GM21786 (cell line): ENCODE results near the gene MMEL1.

Experiments used
- ATAC-seq: cut with Tn5 transposase; IDR thresholded peaks from one replicate; pipeline ENCODE4 v1.9.1; 2021; ENCODE audit not compliant: unreplicated experiment

MMEL1 gene

GRCh38 chr1:2642560-2643413 is 10.0 kb upstream of the MMEL1 start:
- ATAC-seq, result peak; percentile 77

DNA sequence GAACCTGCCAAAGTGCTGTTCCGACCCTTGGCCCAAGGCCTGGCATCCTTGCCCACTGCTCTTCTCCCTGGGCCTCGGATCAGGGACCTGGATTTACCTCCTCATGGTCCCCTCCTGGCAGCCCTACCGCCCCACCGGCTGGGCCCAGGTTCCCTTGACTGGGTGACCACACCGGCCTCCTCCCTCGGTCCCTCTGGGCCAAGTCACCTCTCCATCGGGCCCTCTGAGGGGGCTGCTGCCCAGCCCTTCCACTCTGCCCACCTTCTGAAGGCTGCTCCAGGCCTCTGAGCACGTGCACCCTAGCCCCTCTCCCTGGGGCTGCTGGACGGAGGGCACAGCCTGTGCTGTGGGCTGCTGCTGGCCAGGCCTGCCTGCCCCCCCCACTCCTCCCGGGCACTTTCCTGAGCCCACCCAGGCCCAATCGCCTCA is 9.3 kb upstream of the MMEL1 start:
- no peak for ATAC-seq

GRCh38 chr1:2641381-2642130 is 8.7 kb upstream of the MMEL1 start:
- ATAC-seq, result no peak

DNA sequence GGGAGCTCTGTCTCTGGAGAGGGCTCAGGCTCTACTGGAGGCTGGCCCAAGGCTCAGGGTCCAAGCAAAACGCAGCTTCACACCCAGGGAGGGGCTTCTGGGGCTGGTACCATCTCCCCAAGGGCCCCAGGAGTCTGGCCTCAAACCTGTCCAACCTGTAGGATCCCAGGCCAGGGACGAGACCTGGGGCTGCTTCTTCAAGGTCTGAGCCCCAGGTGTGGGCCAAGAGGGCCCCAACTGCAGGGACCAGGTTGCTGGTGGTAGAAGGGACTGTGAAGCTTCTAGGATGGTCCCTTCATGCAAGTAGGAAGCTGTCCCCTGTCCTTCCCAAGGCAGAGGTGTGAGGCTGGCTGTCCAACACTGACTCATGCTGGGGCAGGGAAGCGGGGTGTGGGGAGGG is 7.8 kb upstream of the MMEL1 start:
- ATAC-seq, result no peak

DNA sequence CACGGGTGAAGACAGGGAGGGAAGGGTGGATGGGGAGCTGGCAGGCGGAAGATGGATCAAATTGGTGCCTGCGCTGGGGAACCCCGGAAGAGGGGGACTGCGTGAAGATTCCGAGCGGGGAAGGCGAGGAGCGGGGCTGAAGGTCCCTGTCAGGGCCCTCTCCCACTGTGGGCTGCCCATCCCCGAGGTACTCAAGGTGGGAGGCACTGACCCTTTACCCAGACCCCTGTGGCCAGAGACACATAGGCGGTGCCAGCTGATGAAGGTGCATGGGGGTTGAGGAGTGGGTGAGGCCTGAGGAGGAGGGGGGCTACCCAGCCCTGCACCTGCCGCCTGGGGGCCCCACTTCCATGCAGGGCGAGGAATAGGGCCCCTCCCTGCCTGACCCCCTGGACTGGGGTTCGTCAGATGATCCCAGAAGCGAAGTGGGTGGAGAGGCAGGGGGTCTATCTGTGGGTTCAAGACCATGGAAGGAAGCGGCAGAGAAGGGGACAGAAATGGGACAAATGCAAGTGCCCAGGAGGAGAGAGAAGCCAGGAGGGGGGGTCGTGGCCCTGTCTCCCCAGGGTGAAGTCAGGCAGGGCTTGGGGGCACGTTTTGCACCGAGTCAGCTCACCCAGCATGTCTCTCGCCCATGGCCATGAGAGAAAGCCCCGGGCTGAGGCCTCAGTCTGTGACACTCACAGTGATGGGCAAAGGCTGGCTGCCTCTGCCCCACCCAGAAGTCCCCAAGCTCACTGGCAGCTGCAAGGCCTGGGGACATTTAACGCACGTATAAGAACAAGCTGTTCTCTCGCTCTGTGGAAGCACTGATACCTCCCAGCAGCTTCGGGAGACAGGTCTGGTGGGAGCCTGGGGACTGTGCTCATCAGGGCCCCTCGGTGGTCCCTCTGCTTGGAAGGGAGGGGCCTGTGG is 7.0 kb upstream of the MMEL1 start:
- ATAC-seq, result no peak

GRCh38 chr1:2639203-2639602 is 6.4 kb upstream of the MMEL1 start:
- ATAC-seq, result no peak

GRCh38 chr1:2638466-2639115 is 5.8 kb upstream of the MMEL1 start:
- no peak for ATAC-seq

DNA sequence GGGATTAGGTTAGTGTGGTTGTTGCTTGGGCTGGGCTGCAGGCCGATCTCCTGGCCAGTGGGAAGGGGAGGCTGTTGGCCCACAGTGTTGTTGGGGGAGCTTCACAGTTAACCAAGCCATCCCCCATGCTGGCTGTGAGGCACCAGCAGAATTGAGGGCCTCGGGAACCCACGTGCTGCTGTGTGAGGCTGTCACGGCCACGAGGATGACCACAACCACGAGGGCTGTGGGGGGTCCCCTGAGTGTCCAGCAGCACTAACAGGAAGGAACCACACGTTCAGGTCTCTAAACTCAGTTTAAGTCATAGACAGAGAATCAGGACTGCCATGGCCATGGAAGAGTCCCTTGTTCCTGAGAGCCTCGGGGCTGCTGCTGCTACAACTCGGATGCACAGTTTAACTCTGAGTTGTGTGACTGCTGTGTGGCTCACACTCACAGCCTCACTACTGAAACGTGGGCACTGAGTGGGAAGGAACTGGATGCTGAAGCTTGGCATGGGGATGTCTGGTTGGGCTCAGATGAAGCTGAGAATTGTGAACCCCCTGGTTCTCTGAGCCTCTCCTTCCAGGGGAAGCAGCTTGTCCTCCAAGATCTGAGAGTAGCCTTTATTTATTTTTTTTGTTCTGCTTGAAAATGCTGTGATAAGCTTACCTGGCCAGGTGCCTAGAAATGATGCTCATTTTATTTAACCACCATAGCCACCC is 4.8 kb upstream of the MMEL1 start:
- no peak for ATAC-seq

GRCh38 chr1:2636733-2637132 is 3.9 kb upstream of the MMEL1 start:
- no peak for ATAC-seq

DNA sequence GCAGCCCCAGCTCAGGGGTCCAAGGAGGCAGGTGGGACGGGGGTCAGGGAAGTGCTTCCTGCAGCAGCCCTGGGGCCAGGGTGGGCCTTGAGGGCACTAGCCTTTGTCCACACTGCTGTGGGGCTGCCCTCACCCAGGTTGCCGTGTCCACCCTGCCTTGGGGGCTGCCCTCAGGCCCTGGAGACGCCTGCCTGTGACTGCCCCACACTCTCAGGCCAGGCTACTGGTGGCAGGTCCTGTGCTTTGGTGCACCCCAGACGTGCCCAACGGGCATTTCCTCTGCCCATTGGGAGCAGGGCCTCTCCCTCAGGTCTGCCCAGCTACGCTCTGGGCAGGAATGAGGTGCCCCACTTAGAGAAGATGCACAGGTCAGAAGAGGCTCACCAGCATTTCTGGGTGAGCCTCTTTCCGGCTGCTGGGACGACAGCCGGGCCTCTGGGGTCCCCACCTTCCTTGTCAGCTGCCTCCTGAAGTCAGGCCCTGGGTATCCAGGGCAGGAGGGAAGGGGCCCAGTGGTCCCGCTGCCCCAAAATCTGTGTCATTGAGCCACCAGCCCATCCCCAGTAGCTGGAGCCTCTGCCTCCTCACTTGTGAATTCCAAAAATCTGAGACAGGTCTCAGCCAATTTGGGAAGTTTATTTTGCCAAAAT is 2.7 kb upstream of the MMEL1 start:
- no peak for ATAC-seq

DNA sequence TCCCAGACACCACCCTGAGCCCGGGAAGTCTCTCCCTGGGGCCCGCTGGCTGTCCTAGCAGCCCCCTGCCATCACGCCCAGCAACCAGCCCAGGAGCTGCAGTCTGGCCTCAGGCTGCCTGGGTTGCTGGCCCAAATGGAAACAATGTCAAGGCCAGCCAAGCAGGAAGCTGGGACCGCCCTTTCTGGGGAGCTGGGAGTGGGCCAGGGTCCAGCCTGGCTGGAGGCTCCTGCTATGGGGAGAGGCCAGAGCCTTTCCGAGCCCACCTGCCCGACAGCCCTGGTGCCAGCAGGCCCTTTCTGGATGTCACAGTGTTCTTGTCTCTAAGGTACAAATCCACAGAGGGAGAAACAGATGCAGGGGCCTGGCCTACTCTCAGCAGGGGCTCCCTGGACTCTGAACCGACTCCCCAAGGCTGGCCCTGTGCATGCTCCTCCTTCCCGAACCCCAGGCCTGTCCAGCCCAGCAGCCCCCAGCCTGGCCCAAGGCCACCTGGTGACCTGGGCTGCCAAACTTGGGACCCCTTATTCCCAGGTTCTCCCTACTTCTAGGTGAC is 1.2 kb upstream of the MMEL1 start:
- no peak for ATAC-seq

DNA sequence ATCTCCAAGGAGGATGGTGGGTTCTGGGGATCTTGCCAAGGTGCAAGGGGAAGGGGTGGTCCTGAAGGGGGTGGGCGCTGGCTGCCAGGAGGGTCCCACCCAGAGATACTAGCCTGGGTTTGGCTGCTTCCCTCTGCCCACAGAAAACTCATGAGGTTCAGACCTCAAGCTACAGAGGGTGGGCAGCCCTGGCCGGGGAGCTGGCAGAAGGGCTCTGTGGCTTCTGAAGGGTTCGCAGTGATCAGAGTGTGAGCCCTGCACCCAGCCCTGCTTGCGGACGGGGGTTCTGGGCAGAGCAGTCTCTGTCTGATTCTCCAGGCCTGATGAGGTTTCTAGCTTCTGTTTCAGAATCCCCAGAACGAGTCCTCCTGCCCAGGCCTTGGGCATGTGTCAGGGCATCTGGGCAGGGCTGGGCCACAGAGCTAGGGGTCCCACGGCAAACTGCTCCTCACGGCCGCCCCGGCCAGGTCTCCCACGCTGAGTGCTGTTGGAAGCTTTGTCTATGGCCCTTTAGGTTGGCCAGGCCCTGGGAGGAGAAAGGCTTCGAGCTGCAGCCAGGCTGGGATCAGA is 635 bp upstream of the MMEL1 start:
- ATAC-seq, result no peak

DNA sequence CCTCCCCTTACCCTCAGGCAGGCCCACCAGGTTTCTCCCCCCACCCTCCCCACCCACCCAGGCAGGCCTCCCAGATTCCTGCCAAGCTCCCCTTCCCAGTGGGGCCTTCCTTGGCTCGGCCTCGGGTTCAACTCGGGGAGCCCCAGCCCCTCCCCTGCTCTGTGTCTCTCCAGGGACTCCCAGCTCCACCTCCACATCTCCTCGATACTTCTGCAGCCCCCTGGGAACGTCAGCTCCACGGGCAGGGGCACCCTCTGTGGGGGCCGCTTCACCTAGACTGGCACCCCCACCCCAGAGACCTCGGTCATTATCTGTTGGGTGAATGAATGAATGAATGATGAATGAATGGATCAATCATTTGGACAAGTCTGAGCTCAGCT is 775 bp downstream of the MMEL1 start:
- ATAC-seq, result no peak

- no peak for ATAC-seq
These were observed 1.4 kb downstream of the MMEL1 start for GRCh38 chr1:2631136-2632050.

DNA sequence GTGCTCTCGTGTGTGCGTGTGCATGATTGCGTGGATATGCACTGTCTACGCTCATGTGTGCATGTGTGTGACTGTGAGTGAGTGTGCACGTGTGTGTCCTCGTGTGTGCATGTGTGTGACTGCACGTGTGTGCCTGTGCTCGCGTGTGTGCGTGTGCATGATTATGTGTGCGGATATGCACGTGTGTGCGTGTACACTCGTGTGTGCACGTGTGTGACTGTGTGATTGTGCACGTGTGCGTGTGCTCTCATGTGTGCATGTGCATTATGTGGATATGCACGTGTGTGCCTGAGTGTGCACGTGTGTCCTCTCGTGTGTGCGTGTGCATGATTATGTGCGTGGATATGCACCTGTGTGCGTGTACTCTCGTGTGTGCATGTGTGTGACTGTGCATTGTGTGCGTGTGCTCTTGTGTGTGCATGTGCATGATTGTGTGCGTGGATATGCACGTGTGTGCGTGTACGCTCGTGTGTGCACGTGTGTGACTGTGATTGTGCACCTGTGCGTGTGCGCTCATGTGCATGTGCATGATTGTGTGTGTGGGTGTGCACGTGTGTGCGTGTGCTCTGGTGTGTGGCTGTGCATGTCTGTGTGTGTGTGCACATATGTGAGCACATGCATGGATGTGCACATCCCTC is 2.2 kb downstream of the MMEL1 start:
- ATAC-seq, result no peak

DNA sequence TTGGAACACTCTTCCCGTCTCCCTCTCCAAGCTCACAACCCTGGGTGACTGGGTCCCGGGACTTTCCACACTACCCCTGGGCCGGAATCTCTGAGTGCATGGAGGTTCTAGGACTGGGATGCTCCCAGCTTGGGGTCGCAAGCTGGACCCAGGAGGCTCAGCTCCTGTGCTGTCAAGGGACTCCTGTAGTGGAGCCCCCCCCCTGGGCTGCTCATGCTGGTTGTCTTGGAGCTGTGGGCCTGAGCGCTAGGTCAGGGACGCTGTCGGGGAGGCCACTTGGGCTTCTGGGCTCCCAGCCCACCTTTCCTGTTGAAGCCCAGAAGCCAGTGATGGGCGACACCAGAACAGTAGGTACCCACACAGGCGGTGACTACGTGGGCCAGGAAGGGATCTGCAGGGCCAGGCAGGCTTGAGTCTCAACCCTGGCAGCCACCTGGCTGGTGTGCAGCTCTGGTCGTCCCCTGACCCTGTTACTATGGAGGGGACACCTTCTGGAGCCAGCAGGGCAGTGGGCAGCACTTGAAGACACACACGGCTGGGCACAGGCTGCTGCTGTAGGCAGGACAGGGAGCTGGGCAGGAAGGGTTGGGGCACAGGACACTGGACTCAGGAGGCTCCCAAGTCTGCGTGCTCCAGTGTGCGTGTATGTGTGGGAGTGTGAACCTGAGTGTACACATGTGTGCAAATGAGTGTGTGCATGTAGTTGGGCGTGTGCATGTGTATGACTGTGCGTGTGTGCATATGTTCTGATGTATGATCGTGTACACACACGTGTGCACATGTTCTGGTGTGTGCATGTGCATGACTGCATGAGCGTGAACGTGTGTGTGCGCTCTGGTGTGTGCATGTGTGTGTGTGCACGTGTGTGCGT is 3.0 kb downstream of the MMEL1 start:
- ATAC-seq, result no peak
